OCI-LY1 (cell line): ENCODE measurements around the gene PSKH1.
"Not testable (repeated sequence)": the region's sequence is repeated elsewhere in the genome, so short reads cannot be mapped to it uniquely, and the experiment has no call there.

Experiments
- H2AFZ ChIP-seq: fragments of 200-600 bp; sonication (generic), shearing (Covaris generic); 2 replicates; pipeline ENCODE4 v1.6.0; 2014; ENCODE audit warnings: antibody characterized with exemption, mild to moderate bottlenecking, low read length
- H3F3A ChIP-seq: fragments of 200-600 bp; sonication (generic), shearing (Covaris generic); 2 replicates; pipeline ENCODE4 v1.6.0; 2014; ENCODE audit warnings: mild to moderate bottlenecking, antibody characterized with exemption, low read length, moderate library complexity; ENCODE audit not compliant: insufficient read depth
- H3K27ac ChIP-seq: fragments of 200-600 bp; sonication (generic); 2 replicates; pipeline ENCODE4 v1.5.1; 2014; ENCODE audit warnings: low read length, mixed run types, mild to moderate bottlenecking, low read depth; ENCODE audit not compliant: poor library complexity, severe bottlenecking
- H3K27me3 ChIP-seq: fragments of 200-600 bp; sonication (generic); 2 replicates; pipeline ENCODE4 v1.6.0; 2014; ENCODE audit warnings: antibody characterized with exemption, mild to moderate bottlenecking, low read length, moderate library complexity; ENCODE audit not compliant: insufficient read depth
- H3K36me3 ChIP-seq: fragments of 200-600 bp; sonication (generic); 2 replicates; pipeline ENCODE4 v1.6.1; 2014; ENCODE audit warnings: mild to moderate bottlenecking, antibody characterized with exemption, low read length, moderate library complexity, mixed read lengths; ENCODE audit not compliant: insufficient read depth
- H3K4me1 ChIP-seq: fragments of 200-600 bp; sonication (generic); 2 replicates; pipeline ENCODE4 v1.5.1; 2014; ENCODE audit warnings: mild to moderate bottlenecking, low read length, moderate library complexity; ENCODE audit not compliant: insufficient read depth, severe bottlenecking
- H3K4me2 ChIP-seq: fragments of 200-600 bp; sonication (generic), shearing (Covaris generic); 2 replicates; pipeline ENCODE4 v1.6.1; 2014; ENCODE audit warnings: low read length
- H3K4me3 ChIP-seq: fragments of 200-600 bp; sonication (generic); 2 replicates; pipeline ENCODE4 v1.5.1; 2014; ENCODE audit warnings: low read length, low read depth, mild to moderate bottlenecking, mixed read lengths; ENCODE audit not compliant: poor library complexity, severe bottlenecking
- H3K79me2 ChIP-seq: fragments of 200-600 bp; shearing (Covaris generic); 2 replicates; pipeline ENCODE4 v1.6.1; 2016; ENCODE audit warnings: mixed run types, low read length, mixed read lengths; ENCODE audit not compliant: insufficient read depth
- H3K9ac ChIP-seq: fragments of 200-600 bp; sonication (generic), shearing (Covaris generic); 2 replicates; pipeline ENCODE4 v1.6.1; 2014; ENCODE audit warnings: mild to moderate bottlenecking, low read length, mixed read lengths
- H3K9me2 ChIP-seq: fragments of 200-600 bp; sonication (generic), shearing (Covaris generic); 2 replicates; pipeline ENCODE4 v1.6.1; 2014; ENCODE audit warnings: low read depth, mild to moderate bottlenecking, low read length, mixed read lengths
- H3K9me3 ChIP-seq: fragments of 200-600 bp; shearing (Covaris generic); 2 replicates; pipeline ENCODE4 v1.6.1; 2014; ENCODE audit warnings: low read length, mixed read lengths
- H4K20me1 ChIP-seq: fragments of 200-600 bp; sonication (generic), shearing (Covaris generic); 2 replicates; pipeline ENCODE4 v1.6.0; 2016; ENCODE audit warnings: mild to moderate bottlenecking, low read length; ENCODE audit not compliant: insufficient read depth
- EZH2 ChIP-seq: fragments of 200-600 bp; sonication (generic), shearing (Covaris generic); IDR thresholded peaks from 2 replicates; pipeline ENCODE4 v1.8.0; 2017; ENCODE audit warnings: borderline replicate concordance, mixed run types, mild to moderate bottlenecking, antibody characterized with exemption, low read length, moderate library complexity, mixed read lengths
- TF ChIP-seq, protein P1 (sequence below): fragments of 200-600 bp; sonication (generic), shearing (Covaris generic); IDR thresholded peaks from 2 replicates; pipeline ENCODE4 v1.5.1; 2017; ENCODE audit warnings: mild to moderate bottlenecking, antibody characterized with exemption, low read length, moderate library complexity, mixed read lengths

PSKH1 gene

DNA sequence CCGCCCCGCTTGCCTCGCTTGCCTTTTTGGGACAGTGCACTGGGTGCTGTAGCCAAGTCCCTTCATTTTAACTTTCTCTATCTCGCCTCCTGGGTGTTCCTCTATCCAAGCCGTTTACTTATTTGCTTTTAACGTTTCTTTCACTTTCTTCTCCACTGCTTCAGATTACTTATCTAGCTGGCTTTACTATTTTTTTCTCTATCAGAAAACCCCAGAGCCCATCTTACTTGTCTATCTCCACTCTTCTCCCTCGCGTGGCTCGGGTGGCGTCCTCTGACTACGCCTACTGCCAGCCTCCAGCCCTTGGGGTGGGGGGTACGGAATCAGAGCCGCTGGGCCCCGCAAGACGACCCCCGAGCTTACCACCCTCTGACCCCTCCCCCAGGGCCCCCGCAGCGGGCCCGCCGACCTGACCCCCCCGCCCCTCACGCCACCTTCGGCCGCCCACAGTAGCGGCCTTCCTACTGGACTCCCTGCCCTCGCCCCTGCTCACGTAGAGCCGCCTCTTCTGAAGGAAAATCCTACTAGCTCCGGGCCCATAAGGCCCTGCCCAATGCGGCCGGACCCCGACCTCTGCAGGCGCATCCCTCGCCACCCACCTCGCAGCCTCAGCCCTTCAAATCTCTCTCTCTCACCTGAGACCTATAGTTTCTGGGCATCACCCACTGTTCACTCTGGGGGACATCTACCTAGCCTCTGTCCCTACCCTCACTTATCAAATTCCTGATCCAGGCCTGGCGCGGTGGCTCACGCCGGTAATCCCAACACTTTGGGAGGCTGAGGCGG is 76.4 kb downstream of the PSKH1 start:
- Histone ChIP-seq H3K36me3 (no peaks in the 10 kb centered on the region), H3K4me1 (peaks cover 33% of the 10 kb centered on the region), H3K79me2 (no peaks in the 10 kb centered on the region), H3K27me3 (no peaks in the 10 kb centered on the region), H3K27ac (no peak overlapping the region), H3K9me2 (no peaks in the 10 kb centered on the region), H3F3A (no peaks in the 10 kb centered on the region), H3K9ac (peak overlapping the region; percentile 63), H2AFZ (no peak overlapping the region), H3K9me3 (no peaks in the 10 kb centered on the region), H3K4me2 (peak overlapping the region; percentile 81), H4K20me1 (no peaks in the 10 kb centered on the region), H3K4me3 (peak overlapping the region; percentile 72)
- TF ChIP-seq, protein P1, sequence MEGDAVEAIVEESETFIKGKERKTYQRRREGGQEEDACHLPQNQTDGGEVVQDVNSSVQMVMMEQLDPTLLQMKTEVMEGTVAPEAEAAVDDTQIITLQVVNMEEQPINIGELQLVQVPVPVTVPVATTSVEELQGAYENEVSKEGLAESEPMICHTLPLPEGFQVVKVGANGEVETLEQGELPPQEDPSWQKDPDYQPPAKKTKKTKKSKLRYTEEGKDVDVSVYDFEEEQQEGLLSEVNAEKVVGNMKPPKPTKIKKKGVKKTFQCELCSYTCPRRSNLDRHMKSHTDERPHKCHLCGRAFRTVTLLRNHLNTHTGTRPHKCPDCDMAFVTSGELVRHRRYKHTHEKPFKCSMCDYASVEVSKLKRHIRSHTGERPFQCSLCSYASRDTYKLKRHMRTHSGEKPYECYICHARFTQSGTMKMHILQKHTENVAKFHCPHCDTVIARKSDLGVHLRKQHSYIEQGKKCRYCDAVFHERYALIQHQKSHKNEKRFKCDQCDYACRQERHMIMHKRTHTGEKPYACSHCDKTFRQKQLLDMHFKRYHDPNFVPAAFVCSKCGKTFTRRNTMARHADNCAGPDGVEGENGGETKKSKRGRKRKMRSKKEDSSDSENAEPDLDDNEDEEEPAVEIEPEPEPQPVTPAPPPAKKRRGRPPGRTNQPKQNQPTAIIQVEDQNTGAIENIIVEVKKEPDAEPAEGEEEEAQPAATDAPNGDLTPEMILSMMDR, result no peak
- no peak for TF ChIP-seq EZH2

DNA sequence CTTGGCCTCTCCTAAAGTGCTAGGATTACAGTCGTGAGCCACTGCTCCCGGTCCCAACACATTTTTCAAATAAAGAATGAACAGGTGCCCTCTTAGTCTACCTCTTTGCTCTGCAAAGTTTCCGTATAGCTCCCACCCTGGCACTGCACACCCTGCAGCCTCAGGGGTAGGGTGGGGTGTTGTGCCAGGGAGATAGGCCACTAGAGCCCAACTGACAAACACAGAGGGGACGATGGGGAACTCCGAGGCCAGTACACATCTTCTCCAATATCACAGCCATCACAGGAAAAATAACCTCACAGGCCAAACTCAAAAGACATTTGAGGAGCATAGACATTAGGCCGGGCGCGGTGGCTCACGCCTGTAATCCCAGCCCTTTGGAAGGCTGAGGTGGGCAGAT is 78.1 kb downstream of the PSKH1 start:
- H3K27ac ChIP-seq, result no peak overlapping the region
- no peaks in the 10 kb centered on the region for H3K36me3 ChIP-seq
- TF ChIP-seq EZH2, result no peak
- TF ChIP-seq, protein P1, result no peak

GRCh38 chr16:67972285-67972684 is 79.2 kb downstream of the PSKH1 start:
- not testable (repeated sequence) for H3K4me2 ChIP-seq, H3K4me3 ChIP-seq, H3F3A ChIP-seq, H3K9ac ChIP-seq, H3K9me2 ChIP-seq, H3K79me2 ChIP-seq, H3K27ac ChIP-seq, H2AFZ ChIP-seq, H3K9me3 ChIP-seq, H4K20me1 ChIP-seq, H3K36me3 ChIP-seq, H3K27me3 ChIP-seq
- H3K4me1 ChIP-seq, result peaks cover 16% of the 10 kb centered on the region

More for the DNA sequence above, 78.1 kb downstream of the PSKH1 start:
- Histone ChIP-seq H3K4me2 (no peak overlapping the region), H2AFZ (no peak overlapping the region), H3F3A (no peaks in the 10 kb centered on the region), H3K4me3 (no peak overlapping the region), H3K27me3 (no peaks in the 10 kb centered on the region), H3K9ac (no peak overlapping the region), H3K79me2 (no peaks in the 10 kb centered on the region), H3K4me1 (peaks cover 28% of the 10 kb centered on the region), H3K9me2 (no peaks in the 10 kb centered on the region), H4K20me1 (no peaks in the 10 kb centered on the region), H3K9me3 (no peaks in the 10 kb centered on the region)
